ENCODE results near the gene TLL2. TPM values are rescaled to one million over a fixed set of nuclear protein-coding genes. Genes with fewer than 3 reads are reported as not detected.

Gene TLL2
- total RNA-seq, 1 donor from 2014 or later: 0.96 TPM

DNA sequence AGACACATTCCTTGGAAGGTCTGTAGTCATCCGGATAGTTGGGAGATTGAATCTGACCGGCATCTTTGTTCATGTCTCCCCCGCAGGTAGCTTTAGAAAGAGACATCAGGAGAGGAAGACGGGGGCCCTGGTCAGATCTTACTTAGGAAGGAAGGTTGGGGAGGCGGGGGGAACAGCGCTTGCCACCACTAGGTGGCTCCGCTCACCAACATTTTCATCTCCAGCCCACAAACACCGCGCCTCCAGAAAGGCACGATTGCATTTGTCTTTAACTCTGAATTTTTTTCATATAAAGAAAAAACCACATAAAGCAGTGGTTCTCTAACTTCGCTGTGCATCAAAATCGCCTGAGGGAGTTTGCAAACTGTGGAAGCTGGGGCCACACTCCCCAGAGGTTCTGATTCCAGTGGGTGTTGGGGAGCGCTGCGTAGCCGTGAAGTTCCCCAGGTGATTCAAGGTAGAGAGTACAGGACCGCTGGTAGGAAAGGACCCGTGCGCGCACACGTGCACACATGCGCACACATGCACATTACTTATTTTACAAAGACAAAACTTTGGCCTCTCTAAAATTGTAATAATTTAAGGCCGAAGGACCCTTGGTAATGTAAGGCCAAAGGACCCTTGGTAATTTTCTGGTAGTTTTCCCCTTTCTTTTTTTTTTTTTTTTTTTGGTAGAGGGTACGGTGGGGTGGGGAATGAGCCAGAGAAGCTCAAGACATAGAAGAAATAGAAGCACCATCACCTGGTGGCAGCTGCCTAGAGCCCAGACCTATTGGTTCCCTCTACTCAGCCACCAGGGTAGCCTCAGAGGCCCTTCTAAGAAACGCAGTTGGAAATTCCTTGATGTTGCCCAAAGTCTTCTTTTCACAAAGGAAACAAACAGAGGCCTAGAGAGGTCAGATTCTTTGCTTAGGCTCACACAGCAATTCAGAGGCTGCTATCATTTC lies 117.5 kb downstream of the TLL2 start:
- DNase-seq (ENCODE audit: low spot score): peak; percentile 77

DNA sequence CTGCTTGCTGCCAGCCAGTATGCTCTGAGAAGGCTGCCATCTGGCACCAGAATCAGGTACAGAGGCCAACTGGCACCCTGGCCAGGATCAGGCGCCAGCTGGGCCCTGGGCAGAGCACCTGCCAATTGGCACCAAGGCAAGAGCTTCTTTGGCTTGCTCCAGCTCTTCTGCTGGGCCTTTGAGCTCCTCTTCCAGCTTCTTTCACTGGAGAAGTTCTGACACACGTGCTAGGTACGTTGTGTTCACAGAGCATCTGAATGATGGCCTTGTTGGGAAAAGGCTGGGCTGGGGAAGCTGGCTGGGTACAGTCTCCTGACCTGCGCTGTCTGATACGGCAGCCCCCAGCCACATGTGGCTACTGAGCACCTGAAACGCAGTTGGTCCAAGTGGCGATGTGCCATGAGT lies 123.3 kb downstream of the TLL2 start:
- DNase-seq (ENCODE audit: low spot score): peak; percentile 80

DNA sequence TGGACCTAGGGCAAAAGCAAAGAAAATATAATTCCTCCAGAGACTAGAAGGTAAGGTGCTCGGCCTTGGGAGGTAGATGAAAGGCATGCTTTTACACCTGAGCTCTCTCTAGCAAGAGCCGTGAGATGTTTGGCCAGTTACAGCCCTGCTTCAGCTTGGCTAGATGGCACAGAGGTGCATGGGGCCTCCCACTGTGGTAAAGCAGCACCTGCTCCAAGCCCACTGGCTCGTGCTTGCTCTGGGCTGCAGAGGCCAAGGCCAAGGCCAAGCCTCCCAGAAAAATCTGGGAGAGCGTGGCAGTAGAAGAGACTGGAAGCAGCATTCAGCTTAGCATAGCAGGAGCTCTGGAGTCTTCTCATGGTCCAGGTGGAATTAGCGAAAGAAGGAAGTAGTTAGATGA lies 123.9 kb downstream of the TLL2 start:
- DNase-seq (ENCODE audit: low spot score): no peak

DNA sequence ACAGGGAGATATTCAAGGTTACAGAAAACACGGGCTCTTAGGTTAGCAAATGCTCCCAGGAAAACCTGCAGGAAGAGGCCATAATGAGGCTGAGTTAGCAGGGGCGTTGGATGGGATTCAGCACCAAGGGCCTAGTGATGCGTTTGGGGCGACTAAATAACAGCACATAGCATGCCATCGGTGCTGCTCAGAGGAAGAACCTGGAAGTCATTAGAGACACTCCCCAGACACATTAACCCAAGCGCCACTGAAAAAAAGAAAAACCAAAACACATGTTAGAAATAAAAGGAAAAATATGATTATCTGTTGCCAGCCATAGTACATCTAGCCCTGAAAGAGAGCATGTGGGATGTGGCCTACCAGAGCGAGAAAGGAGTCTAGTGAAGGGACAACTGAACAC lies 126.1 kb downstream of the TLL2 start:
- DNase-seq (ENCODE audit: low spot score): no peak

DNA sequence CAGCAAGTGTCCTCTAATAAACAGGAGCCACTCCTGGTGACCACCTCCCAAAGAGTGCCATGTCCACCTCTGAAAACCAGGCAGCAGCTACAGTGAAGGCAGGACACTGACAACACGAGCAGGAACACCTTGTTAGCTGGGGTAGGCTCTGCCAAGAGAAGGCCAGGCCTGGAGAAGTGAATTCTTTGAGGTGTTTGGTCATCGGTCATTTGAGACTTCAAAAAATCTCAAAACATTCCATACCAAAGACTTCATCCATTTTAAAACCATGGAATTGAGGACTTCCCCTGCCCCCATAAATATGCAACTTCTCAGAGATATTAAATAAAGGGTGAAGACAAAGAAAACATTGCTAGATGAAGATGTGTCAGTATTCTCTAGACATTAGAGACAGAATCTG lies 126.6 kb downstream of the TLL2 start:
- DNase-seq (ENCODE audit: low spot score): no peak

DNA sequence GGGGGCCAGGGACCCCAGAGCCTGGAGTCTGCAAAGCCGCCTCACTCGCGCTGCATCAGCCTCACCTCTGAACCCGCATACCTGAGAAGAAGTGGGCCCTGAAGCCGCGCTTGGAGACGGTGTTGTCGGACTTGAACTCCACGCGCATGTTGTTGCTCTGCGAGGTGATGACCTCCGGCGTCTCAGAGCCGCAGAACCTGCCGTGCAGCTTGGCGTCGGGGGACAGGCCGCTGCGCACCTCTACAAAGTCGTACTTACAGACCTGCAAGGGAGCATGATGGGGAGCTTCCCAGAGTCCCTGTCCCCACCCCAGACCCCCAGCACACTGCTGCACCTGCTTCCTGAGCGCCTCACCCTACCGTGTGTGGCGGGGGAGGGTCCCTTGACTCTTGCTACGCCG lies 129.2 kb downstream of the TLL2 start:
- no peak for DNase-seq (ENCODE audit: low spot score)

DNA sequence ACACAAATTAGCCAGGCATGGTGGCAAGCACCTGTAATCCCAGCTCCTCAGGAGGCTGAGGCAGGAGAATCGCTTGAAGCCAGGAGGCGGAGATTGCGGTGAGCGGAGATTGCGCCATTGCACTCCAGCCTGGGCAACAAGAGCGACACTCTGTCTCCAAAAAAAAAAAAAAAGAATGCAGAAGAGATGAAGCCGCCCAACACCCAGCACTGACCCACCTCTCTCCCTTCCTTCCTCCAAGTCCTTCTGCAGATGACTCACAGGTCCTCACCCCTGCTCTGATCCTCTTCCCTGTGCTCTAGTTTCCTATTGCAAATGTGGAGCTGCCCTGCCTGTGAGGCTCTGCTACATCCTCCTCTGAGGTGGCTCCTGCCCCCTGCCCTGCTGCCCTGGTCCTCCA lies 132.9 kb downstream of the TLL2 start:
- no peak for DNase-seq (ENCODE audit: low spot score)

DNA sequence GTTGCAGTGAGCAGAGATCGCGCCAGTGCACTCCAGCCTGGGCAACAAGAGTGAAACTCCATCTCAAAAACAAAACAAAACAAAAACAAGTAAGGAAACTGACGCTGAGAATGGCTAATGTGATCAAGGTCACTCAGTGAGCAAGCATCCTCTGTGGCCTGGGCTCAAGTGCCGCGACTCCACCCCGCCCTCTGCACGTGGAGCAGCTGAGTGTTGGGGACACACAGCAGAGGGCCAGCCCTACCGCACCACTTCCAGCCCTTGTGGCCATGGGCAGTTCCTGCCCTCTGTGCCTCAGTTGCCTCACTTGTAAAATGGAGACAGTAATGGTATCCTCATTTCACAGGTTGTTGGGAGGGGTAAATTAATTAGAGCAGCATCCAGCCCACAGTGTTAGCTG lies 134.0 kb downstream of the TLL2 start:
- no peak for DNase-seq (ENCODE audit: low spot score)

DNA sequence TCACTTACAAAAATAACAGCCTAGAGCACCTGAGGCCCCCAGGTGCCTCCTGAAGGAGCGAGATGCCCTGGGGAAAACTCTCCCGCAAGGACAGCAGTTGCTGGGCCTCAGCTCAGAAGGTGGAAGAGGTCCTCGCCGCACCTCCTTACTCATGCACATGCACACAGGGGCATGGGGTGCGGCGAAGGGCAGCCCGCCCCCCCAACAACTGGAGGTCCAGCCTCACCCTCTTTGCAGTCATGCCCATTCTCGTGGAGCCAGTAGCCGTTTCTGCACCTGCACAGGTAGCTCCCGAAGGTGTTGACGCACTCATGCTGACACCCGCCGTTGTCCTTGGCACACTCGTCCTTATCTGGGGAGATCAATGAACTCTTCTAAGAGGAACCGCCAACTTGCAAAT lies 135.0 kb downstream of the TLL2 start:
- no peak for DNase-seq (ENCODE audit: low spot score)

DNA sequence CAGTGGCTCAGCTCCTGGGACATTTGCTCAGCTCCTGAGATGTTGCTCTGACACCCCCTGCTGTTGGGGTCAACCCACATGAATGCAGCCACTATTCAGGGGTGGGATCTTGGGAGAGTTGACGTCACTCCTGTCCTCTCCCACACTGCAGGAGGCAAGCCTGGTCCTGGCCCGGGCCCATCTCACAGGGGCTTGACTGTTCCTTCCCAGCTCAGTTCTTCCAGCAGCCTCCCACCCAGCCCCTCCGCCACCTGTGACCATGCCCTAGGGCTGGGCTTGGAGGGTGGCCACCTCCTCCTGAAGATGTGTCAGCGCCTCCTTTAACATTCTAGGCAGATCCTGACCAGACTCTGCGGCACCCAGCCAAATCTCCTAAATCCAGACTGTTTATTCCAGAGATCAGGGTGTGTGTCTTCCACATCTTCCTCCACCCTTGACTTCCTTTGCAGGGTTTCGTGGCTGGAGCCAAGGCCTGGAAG lies 135.9 kb downstream of the TLL2 start:
- DNase-seq (ENCODE audit: low spot score): peak; percentile 60

DNA sequence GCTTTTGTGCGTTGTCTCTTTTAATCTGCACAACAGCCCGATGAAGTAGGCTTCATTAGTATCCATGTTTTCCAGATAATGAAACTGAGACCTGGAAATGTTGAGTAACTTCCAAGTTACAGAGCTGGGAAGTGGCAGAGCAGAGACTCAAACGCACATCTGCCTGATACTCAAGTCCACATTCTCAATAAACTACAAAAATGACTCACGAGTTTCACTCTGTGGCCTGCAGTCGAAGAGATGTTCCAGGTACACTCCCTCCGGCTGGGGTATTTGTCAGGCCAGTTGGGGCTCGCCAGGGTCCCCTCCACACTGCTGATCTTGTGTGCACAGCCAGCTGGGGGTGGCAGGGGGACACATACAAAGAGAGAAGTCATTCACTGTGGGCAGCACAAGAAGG lies 137.2 kb downstream of the TLL2 start:
- no peak for DNase-seq (ENCODE audit: low spot score)

DNA sequence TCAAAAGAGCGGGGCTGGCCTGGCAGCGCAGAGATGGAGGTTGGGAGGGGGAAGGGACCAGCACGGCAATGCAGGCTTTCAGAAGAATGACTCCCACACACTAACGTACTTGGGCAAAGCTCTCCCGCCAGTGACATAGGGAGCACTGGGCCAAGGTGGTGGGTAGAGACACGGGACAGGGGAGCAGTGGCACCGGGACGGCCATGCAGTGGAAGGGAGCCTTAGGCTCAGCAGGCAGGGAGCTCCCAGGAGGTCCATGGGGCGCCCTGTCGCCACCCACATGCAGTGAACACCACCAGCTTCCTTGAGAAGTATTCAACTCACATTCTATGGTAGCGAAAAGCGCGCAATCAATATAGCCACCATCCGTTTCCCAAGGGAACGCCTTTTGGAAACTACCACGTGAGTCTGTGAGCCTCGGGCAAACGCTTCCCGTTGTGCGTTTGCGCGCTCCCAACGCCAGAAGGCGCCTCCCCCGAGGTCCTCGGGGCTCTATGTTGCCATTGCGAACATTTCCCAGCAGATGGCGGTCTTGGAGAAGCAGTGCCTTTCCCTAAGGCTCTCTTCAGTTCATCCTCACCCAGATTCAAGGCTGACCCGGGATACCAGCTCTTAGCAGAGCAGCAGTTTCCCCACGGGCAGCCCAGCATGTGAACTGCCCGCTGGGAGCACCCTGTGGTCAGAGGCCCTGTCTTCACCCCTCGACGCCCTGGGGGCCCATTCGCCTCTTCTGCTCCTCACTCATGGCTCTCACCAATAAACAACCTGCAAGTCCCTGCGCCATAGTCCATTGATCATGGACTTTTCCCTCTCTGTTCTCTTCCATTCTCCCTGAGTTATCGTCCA lies 138.5 kb downstream of the TLL2 start:
- peak; percentile 90 for DNase-seq (ENCODE audit: low spot score)

DNA sequence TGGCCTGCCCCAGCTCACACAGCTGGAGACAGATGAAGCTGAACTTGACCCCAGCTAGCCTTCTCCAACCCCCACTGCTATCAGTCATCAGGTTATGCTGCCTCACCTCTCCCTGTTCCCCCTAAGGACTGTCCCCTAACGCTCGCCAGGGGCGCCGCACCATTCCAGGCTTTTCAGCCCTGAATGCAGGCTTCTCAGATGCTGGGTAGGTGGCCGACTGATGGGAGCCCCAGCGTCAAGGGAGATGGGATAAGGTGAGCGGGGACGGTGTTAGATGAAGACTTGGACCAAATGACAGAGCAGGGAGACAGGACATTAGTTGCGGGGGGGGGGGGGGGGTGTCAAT lies 139.1 kb downstream of the TLL2 start:
- no peak for DNase-seq (ENCODE audit: low spot score)

DNA sequence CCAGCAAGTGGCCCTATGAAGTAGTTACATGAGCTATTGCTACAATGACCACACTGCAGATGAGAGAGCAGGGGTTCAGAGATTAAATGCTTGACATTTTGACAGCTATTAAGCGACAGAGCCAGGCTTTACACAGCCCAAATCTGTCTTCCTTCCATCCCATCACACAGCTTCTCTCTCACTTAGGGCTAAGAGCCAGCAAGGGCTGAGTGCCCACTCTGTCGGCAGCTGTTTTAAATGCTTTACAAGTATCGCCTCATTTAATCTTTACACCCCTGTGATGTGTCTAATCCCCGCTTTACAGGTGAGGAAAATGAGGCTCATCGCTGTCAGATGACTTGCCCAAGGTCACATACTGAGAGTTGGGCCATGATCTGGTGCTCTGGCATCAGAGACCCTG lies 139.7 kb downstream of the TLL2 start:
- DNase-seq (ENCODE audit: low spot score): no peak

DNA sequence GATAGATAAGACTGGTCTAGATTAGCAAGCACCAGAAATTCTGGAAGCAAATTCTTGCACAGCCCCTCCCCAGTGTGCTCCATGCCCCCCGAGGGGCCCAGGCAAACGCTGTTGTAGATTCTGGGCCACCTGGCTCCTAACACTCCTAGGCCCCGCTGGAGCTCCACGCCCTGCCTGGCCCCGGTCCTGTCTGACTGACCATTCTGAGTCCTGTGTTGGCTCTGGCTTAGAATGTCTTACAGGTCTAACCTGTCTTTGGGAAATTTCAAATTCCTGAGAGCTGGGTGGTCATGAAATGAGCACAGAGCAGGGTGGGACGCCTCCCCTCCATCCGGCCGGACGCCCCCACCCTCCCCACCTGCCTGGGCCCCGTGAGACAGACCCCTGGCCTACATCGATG lies 142.4 kb downstream of the TLL2 start:
- DNase-seq (ENCODE audit: low spot score): no peak

DNA sequence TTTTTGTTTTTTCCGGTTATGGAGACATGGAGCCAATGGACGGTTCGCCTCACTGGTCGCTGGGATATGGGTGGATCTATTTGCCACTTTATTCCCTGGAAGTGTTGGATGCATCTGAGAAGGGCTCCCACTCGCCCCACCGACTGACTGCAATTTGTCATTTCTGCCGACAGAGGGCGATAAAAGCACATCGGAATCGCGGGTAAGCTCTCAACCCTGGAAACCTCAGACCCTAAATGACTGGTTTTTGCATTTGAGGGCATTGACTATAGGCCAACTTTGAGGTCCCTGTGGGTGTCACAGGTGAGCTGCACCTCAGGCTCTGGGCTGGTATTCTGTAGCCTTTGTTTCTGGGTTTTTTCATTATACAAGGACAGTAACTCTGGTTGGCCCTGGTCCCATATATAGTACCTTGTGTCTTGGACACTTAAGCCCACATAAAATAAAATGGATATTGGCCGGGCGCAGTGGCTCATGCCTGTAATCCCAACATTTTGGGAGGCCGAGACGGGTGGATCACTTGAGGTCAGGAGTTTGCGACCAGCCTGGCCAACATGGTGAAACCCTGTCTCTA lies 143.1 kb downstream of the TLL2 start:
- no peak for DNase-seq (ENCODE audit: low spot score)

DNA sequence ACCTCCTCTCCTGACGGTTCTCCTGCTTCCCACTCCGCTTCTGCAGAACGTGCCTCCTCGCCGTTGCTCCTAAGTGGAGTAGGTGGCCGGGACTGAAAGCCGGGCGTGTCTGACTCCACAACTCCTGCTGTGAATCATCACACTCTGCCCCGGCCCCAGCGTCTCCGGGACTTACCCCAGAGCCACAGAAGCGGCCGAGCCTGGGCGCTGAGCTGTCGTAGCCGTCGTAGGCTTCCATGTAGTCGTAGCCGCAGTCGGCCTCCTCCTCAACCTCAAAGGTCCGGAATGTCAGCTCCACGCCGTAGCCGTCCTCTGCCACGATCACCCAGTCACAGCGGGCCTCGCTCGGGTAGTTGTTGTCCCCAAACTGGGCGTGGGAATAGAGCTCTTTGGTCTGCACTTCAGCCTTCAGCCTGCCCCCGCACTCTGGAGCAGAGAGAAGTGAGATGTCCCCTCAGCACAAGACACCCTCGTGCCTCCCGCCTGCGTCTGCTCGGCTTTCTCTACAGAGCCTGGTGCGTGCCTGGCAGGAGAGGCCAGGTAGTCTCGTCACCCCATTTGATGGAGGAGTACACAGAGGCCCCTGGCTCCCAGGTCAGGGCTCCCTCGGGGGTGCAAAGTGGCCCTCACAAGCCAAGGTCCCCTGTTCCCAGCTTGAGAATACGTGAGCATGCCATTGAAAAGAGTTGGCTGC lies 143.7 kb downstream of the TLL2 start:
- no peak for DNase-seq (ENCODE audit: low spot score)

DNA sequence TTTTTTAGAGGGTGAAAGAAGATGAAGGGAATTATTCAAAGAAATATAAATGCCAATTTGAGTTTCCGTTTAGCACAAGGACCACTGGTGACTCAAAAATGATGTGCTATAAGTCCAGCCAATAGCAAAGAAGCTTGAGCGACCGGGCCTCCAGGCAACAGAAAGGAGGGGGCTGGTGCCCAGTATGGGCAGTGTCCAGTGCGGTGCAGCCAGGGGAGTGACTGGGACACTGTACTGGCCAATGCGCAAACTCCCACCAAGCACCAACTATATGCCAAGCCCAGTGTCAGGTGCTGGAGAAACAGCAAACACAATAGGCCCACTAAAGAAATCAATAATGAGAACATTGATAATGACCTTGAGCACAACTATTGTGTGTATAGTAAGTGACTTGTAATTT lies 144.8 kb downstream of the TLL2 start:
- DNase-seq (ENCODE audit: low spot score): no peak

DNA sequence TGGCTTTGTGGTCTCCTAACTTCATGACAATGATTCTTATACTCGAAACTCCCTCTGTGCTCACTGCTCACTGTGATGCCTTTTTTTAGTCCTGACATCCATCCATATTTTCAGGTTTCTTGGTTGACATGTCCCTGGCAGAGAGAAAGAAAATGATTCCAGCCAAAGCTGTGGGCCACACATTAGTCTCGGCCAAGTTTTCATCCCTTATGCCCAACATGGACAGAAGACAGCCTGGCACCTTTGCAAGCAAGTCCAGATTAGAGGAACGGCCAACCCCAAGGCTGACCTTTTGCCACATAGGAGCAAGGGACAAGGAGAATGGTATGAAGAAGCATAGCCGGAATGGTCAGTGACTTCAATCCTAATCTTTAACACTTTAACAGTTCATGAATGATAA lies 146.3 kb downstream of the TLL2 start:
- DNase-seq (ENCODE audit: low spot score): no peak

DNA sequence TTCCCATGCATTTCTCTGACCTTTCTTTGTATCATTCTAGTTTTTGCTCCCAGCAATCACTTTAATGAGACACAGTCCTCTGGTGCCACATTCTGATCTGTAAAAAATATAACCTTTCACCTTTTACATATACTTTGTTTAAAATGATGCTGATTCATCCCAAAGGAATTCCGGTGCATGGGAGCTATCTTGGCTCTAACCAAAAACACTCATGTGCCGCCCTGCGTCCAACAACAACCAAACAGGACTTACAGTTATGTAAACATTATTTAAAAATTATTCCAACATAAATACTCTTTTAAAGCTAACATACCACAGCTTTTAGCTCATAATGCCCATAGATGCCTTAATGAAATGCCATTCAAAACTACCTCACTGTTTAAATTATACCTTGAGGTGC lies 147.2 kb downstream of the TLL2 start:
- no peak for DNase-seq (ENCODE audit: low spot score)

DNA sequence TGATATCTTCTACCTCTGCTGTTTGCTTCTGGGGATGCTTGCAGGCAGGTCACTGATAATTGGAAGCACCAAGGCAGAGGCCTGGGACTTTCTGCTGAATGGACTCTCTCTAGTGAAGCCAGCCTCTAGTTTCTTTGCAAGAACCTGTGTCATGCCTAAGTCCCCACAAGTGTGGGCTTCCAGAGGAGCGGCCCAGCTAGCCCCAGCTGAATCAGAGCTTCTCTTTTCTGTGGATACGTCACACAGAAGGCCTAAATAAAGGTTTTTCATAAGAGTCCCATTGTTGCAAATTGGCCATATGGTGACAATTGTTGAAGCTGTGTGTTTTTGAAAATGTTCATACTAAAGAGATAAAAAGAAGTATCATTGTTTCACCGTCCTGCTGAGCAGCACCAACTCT lies 148.2 kb downstream of the TLL2 start:
- DNase-seq (ENCODE audit: low spot score): no peak

DNA sequence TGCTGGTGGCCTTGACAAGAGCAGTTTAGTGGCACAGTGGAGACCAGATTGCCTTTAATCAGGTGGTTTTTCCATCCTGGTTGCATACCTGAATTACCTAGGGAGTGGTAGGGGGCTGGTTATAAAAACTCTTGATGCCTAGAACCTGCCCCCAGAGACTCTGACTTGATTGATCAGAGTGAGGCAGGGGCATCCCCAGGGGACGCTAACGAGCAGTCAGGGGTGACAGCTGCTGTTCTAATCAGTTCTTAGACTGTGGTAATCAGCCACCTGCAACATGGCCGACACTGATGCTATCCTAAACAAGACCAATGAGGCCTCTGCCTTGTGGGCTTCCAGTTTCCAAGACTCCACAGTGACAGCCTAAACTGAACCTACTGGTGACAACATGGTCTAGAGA lies 153.0 kb downstream of the TLL2 start:
- no peak for DNase-seq (ENCODE audit: low spot score)

All from ureter (tissue), 1 donor.